PFSK-1 (cell line): ENCODE measurements around the gene SETBP1.

ENCODE experiments used
- FOXP2 ChIP-seq: optimal IDR thresholded peaks from 2 replicates; pipeline ENCODE3; 2011; ENCODE audit warnings: borderline replicate concordance, control low read depth, inconsistent platforms; ENCODE audit not compliant: insufficient read depth; ENCODE audit errors: extremely low read length, extremely low read depth
- POLR2AphosphoS5 ChIP-seq: IDR thresholded peaks from 2 replicates; pipeline ENCODE4 v1.6.1; 2012; ENCODE audit warnings: low read depth, mild to moderate bottlenecking, control low read depth, low read length, moderate library complexity
- SIN3A ChIP-seq: IDR thresholded peaks from 2 replicates; pipeline ENCODE4 v1.6.1; 2012; ENCODE audit warnings: mild to moderate bottlenecking, low read length, moderate library complexity, borderline replicate concordance; ENCODE audit not compliant: insufficient read depth
- TAF1 ChIP-seq: IDR thresholded peaks from 2 replicates; pipeline ENCODE4 v1.6.1; 2012; ENCODE audit warnings: low read length, control low read depth, borderline replicate concordance; ENCODE audit not compliant: insufficient read depth
- TF ChIP-seq, protein P1 (sequence below), 2 experiments: IDR thresholded peaks; 2 replicates each; pipeline versions ENCODE4 v1.6.1 to v1.8.0; 2011 to 2012; ENCODE audit warnings: low read depth in 2 of 2, low read length in 2 of 2, control low read depth in 1 of 2, inconsistent platforms in 1 of 2, mild to moderate bottlenecking in 1 of 2, moderate library complexity in 1 of 2; ENCODE audit not compliant: insufficient read depth in 1 of 2

The SETBP1 gene

DNA sequence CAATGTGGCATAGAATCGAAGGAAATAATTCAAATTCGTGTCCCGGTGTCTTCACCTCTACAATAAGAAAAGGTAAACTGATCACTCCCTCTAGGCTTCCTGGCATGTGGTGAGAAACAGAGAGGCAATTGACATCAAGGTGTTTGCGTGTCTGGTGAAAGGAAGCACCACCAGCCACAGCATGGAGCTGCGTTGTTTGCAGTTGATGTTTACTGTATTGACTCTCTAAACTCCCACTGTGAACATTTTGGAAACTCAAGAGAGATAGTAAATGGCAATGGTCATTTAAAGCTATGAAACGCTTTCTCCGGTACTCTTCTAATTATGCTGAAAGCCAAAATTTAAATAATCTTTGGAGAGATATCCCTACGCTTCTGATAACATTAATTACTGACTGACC lies 82.6 kb downstream of the SETBP1 start:
- TF ChIP-seq SIN3A (no peak), FOXP2 (no peak), POLR2AphosphoS5 (no peak), TAF1 (no peak)
- TF ChIP-seq, protein P1, sequence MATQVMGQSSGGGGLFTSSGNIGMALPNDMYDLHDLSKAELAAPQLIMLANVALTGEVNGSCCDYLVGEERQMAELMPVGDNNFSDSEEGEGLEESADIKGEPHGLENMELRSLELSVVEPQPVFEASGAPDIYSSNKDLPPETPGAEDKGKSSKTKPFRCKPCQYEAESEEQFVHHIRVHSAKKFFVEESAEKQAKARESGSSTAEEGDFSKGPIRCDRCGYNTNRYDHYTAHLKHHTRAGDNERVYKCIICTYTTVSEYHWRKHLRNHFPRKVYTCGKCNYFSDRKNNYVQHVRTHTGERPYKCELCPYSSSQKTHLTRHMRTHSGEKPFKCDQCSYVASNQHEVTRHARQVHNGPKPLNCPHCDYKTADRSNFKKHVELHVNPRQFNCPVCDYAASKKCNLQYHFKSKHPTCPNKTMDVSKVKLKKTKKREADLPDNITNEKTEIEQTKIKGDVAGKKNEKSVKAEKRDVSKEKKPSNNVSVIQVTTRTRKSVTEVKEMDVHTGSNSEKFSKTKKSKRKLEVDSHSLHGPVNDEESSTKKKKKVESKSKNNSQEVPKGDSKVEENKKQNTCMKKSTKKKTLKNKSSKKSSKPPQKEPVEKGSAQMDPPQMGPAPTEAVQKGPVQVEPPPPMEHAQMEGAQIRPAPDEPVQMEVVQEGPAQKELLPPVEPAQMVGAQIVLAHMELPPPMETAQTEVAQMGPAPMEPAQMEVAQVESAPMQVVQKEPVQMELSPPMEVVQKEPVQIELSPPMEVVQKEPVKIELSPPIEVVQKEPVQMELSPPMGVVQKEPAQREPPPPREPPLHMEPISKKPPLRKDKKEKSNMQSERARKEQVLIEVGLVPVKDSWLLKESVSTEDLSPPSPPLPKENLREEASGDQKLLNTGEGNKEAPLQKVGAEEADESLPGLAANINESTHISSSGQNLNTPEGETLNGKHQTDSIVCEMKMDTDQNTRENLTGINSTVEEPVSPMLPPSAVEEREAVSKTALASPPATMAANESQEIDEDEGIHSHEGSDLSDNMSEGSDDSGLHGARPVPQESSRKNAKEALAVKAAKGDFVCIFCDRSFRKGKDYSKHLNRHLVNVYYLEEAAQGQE (IDR thresholded peaks at IDR 0.05; ENCODE audit: insufficient read depth in 1 of 2, low read depth in 2 of 2, low read length in 2 of 2), result no peak

GRCh38 chr18:44764863-44765262 lies 84.2 kb downstream of the SETBP1 start:
- TF ChIP-seq FOXP2 (no peak), TAF1 (no peak), SIN3A (no peak), POLR2AphosphoS5 (no peak)
- TF ChIP-seq, protein P1 (IDR thresholded peaks at IDR 0.05; ENCODE audit: insufficient read depth in 1 of 2, low read depth in 2 of 2, low read length in 2 of 2), result no peak

- TF ChIP-seq, protein P1 (IDR thresholded peaks at IDR 0.05; ENCODE audit: insufficient read depth in 1 of 2, low read depth in 2 of 2, low read length in 2 of 2), result no peak
- TF ChIP-seq SIN3A (no peak), FOXP2 (no peak), TAF1 (no peak), POLR2AphosphoS5 (no peak)
Measured at GRCh38 chr18:44765456-44765855, 84.8 kb downstream of the SETBP1 start.

DNA sequence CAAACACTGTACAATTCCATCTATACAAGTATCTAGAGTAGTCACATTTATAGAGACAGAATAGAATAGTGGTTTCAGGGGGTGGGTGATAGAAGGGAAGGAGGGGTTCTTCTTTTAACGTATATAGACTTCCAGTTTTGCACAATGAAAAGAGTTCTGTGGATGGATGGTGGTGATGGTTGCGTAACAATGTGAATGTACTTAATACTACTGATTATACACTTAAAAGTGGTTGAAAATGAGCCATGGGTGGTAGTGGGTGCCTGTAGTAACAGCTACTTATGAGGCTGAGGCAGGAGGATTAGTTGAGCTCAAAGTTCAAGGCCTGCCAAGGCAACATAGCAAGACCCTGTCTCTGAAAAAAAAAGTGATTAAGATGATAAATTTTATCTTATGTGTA lies 85.8 kb downstream of the SETBP1 start:
- no peak for TF ChIP-seq POLR2AphosphoS5
- no peak for TF ChIP-seq SIN3A
- TF ChIP-seq TAF1, result no peak
- no peak for TF ChIP-seq FOXP2
- TF ChIP-seq, protein P1 (IDR thresholded peaks at IDR 0.05; ENCODE audit: insufficient read depth in 1 of 2, low read depth in 2 of 2, low read length in 2 of 2), result no peak

- TF ChIP-seq POLR2AphosphoS5 (no peak), SIN3A (no peak), FOXP2 (no peak), TAF1 (no peak)
- TF ChIP-seq, protein P1 (IDR thresholded peaks at IDR 0.05; ENCODE audit: insufficient read depth in 1 of 2, low read depth in 2 of 2, low read length in 2 of 2), result no peak
Measured at GRCh38 chr18:44767807-44768206, 87.1 kb downstream of the SETBP1 start.
